Fibroblast of upper back skin (primary cell): ENCODE results near the gene NNMT.

Experiments used
- DNase-seq: peaks from one replicate; pipeline ENCODE4 v3.0.0-alpha.2; 2013

The NNMT gene

DNA sequence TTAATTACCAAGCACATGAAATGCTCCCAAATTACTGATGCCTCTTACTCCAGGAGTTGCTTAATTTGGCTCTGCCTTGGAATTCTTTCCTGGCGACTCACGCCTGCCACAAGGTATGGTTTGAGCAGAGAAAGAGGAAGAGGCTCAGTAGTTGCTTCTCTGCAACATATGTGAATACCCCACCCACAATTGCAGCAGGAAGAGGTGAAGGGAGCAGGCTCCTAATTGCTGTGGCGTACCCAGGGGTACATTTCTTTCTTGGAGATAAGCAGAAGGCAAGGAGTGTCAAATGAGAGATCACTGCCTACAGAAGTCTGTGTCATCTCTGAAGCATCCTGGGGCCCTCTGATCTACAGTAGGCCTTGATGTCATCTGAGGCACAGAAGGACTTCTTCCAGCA is 10.6 kb upstream of the NNMT start:
- peak; percentile 80 for DNase-seq

DNA sequence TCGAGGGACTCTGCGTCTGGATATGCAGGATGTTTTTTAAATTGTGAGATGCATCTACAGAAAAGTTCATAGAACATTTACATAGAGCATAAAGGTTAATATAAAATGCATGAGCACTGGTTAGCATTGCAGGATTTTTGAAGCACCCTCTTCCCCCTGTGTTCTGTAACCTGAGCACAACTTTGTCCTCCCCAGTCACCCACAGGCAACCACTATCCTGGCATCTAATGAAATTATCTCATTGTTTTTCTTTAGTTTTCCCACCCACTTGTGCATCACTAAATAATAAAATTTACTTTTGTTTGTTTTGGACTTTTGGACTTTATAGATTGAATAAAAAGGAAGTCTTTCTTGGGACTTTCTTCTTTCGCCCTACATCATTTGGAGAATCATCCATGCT is 10.0 kb upstream of the NNMT start:
- no peak for DNase-seq

DNA sequence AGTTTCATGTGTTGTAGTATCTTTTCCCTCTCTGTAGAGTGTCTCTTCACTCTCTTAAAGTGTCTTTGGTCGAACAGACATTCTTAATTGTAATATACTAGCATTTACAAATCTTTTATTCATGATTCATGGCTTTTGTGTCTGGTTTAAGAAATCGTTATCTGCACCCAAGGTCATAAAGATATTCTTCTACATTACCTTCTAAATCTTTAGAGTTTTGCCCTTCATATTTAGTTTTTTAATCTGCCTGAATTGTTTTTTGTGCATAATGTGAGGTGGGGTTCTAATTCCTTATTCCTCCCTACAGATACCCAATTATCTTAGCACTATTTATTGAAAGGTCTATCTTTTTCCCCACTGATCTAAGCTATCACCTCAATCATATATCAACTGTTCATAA is 9.0 kb upstream of the NNMT start:
- no peak for DNase-seq

DNA sequence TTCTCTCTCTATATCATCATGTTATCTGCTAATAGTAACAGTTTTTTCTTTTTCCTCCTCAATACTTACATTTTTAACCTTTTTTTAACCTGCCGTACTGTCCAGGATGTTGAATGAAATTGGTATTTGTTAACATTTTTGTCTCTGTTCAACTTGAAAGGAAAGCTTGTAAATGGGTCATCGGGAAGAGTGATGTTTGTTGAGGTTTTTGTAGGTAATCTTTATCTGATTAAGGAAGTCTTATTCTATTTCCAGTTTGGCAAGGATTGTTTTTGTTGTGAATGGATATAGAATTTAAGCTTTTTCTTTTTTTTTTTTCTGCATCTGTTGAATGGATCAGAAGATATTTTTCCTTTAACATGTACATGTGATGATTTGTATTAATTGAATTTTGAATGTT is 8.1 kb upstream of the NNMT start:
- no peak for DNase-seq

DNA sequence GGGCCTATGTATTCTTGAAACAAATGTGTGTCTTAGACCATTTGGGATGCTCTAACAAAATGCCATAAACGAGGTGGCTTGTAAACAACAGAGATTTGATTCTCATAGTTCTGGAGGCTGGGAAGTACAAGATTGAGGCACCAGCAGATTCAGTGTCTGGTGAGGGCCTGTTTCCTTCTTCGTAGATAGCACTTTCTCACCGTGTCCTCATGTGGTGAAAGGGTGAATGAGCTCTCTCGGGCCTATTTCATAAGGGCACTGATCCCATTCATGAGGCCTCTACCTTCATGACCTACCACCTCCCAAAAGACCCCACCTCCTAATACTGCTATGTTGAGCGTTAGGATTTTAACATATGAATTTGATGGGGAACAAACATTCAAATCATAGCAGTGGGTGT is 6.4 kb upstream of the NNMT start:
- no peak for DNase-seq

DNA sequence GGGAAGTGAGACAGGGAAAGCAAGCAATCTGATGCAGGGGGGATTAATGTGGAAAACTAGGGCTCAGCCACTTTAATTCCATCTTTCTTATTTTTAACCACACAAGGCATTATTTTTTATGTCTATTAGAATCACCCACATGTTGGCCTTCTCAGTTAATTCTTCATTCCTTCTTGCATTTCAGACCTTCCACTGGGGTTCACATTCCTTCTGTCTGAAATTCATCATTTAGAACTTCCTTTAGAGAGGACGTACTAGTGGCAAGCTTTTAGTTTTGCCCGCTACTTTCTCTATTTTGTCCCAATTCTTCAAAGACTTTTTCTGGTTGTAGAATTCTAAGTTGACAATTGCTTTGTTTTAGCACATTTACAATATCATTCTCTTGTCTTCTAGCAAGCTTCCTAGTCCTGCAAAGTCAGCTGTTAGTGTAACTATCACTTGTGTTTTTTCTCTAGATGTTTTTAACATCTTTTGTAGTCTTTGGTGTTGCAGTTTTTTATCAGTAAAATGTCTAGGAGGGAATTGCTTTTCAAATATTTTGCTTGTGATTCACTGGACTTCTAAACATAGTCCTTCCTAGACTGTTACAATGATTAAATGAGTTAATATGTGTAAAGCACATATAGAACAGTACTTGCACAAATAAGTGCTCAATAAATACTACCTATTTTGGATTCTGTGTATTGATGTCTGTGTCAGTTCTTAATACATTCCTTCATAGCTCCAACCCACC is 5.5 kb upstream of the NNMT start:
- DNase-seq, result peak; percentile 85

DNA sequence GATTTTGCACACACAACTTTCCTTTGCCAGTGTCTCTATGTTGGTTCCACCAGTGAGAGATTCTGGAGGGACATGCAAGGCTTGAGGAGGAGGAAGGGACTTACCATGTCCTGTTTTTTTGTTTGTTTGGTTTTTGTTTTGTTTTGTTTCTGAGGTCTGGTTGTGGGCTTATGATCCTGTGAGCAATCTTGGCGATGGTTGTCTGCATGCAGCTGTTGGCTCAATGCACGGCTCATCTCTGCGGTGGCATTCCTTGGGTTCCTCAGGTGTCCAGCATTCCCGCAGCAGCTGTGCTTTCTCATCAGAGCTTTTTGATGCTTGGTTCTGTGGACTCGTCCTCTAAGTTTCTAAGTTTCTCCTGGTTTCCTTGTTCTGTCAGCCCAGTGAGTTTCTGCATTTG is 4.8 kb upstream of the NNMT start:
- DNase-seq, result peak; percentile 90

DNA sequence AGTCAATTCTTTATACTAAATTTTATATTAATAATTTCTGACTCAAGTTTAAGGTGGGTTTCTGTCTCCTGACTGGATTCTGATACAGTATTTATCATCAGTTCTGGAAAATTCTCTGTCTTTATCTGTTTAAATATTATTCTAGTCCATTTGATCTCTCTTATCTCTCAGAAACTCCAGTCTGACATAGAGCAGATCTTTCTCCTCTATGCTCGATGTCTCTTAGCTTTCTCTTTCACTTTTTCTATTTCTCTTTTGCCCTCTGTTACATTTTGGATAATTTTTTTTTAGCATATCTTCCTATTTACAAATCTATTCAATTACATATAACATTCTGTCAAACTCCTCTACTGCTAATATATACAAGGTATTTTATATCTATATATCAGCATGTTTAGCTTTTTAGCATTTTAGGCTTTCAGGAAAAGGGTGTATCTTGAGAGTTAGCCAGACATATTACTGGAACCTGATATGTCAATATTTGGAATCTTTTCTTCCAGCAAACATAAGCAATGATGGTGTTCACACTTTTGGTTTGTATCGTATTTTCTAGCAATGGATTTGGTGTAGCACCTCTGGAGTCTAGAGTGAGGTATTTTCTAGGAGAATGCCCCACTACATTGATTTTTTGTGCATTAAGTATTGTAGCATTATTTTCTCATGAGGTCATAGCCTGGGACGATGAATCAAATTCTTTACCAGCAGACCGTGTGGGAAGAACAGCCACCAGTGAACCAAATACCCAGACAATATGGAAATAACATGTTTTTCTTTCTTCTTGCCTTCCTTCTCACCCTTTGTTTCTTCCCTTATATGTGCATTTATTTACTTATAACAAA is 4.1 kb upstream of the NNMT start:
- DNase-seq, result peak; percentile 92

DNA sequence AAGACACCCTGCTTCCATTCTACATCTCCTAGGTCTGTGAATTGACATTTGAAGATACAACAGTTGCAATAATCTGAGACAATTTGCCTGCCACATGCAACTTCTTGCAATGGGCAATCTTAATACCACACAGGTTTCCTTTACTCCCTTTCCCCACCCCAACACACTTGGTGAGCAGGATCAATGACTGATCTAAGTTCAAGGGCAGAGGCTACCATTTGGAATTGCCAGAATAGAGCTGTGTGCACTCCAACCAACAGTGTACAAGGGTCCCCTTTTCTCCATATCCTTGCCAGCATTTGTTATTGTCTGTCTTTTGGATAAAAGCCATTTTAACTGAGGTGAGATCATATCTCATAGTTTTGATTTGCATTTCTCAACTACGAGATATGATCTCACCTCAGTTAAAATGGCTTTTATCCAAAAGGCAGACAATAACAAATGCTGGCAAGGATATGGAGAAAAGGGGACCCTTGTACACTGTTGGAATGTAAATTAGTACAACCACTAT is 2.9 kb upstream of the NNMT start:
- peak; percentile 55 for DNase-seq

DNA sequence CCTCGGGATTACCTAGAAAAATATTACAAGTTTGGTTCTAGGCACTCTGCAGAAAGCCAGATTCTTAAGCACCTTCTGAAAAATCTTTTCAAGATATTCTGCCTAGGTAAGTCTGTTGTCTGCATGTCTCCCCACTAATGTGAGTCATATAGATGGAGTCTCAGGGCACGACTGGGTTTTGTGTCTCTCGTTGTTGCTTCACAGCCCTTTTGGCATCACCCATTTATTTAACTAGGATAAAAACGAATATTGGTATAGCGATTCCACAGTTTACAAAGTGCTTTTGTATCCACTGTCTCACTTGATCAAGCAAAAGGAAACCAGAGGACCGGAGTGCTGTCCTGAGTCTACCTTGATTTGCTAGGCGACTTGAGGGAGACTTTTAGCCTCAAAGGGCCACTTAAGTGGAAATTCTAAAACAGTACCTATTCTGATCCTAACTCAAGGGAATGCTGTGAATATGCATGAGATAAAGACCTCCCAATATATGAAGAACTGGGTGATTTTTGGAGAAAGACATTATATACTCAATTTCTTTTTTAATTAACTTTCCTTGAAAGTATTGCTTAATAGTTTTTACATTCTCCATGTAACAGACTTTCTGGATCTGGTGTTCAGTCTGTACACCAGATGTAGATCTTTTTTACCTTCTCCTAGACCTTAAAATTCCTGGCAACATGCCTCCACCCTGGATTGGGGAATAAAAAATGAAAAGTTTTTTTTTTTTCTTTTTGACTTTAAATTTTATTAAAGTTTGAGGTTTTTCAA is 590 bp downstream of the NNMT start:
- no peak for DNase-seq

DNA sequence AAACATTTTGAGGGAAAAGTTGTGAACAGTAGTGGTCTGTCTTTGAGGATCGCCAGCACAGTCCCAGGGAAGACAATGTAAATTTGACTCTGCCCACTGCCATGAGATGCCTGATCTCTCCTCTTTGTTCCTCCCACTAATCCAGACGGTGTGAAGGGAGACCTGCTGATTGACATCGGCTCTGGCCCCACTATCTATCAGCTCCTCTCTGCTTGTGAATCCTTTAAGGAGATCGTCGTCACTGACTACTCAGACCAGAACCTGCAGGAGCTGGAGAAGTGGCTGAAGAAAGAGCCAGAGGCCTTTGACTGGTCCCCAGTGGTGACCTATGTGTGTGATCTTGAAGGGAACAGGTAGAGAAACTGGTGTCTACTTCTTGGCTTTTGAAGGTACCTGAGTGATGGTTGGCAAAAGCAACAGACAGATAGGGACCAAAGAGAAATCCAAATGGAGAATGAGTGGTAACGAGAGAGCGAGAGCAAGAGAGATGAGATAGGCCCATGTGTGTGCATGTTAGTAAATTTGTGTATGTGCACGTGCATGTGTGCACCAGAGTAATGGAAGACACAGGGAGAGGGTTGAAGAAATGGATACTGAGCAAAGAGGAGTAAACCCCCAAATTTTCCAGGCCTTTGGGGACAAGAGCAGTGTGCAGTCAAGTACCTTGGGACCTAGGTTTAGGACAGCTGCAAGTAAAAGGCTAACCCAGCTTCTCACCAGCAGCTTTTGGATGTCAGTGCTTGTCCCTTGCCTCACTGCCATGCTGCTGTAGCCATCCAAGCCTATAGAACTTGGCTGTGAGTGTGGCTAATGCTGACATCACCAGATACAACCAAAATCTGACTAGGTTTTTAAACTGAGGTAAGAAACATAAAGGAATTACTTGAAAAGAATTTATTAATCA is 1.9 kb downstream of the NNMT start:
- peak; percentile 50 for DNase-seq

DNA sequence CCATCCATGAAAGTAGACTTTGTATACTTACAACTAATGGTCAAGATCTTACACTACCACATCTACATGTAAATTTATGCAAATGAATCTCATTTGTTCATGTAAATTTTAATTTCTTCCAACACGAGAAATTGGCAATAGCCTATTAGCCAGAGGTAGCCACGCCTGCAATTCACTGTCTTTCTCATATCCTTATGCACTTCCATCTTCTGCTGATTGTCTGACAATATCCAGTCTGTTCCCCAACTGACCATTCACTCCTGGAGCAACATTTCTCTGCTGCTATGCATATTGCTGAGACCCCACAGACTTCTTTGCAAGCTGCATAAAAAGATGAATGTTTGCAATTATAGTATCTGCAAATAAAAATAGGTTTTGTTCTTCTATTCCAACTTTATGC is 2.5 kb downstream of the NNMT start:
- peak; percentile 37 for DNase-seq

DNA sequence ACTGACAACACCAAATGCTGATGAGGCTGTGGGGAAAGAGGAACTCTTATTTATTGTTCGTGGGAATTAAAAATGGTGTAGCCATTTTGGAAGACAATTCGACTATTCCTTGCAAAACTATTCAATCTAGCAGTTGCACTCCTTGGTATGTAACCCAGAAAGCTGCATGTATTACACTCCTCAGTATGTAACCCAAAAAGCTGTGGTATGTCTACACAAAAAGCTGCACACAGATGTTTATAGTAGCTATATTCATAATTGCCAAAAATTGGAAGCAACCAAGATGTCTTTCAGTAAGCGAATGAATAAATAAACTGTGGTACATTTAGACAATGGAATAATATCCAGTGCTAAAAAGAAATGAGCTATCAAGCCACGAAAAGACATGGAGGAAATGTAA is 4.9 kb downstream of the NNMT start:
- no peak for DNase-seq

DNA sequence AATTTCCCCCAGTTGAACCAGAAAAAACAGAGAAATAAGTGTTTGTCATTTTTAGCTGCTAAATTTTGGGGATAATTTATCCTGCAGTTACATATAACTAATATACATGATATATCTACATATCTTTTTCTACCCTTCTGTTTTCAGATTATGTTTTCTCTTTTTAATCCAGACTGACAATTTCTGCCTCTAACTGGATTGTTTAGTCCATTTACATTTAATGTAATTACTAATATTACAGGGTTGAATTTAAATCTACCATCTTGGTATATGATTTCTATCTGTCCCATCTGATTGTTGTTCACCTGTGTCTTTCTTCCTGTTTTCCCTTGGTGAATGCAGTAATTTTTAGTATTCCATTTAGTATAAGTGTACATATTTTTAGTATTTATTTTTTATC is 5.7 kb downstream of the NNMT start:
- no peak for DNase-seq

DNA sequence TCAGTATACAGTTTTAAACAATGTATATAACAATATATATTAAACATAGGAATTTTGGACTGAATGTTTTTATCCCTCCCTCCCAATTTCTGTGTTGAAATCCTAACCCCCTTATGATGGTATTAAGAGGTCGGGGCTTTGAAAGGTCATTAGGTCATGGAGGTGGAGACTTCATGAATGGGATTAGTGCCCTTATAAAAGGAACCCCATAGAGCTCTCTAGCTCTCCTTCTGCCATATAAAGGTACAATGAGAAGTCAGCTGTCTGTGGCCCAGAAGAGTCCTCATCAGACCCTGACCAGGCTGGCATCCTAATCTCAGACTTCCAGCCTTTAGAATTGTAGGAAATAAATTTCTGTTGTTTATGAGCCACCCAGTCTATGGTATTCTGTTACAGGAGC is 6.5 kb downstream of the NNMT start:
- no peak for DNase-seq

DNA sequence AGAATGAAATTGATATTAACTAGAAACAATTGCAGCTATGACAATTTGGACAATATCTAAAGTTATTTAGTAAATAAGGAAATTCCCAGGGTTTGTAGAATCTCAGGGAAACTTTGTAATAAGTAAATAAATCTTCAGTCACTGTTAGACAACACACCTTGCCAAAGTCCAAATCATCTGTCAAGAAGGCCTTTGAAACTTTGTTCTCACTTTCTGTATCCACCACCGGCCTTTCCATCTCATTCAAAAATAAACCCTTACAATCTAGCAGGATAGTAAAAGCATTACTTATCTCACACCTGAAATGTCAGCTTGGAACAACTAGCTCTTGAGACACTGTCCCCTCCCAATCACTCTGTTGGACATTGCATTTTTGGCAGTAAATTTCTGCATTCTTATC is 7.9 kb downstream of the NNMT start:
- DNase-seq, result no peak

DNA sequence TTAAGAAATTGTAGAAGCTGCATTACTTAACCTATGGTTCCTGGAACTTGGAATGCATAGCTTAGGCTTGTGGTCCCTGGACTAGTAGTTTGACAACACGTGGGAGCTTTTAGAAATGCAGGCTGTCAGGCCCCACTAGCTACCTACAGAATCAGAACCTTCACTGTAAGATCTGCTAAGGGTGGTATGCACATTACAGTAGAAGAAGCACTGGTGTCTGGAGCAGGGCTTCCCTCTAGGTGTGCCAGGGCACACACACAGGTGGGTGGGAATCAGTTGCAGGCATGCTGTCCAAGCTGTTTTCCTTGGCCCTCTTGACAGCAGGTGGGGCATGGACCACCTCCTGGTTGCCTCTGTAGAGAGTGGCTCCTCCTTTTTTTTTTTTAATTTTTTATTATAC is 8.8 kb downstream of the NNMT start:
- no peak for DNase-seq

DNA sequence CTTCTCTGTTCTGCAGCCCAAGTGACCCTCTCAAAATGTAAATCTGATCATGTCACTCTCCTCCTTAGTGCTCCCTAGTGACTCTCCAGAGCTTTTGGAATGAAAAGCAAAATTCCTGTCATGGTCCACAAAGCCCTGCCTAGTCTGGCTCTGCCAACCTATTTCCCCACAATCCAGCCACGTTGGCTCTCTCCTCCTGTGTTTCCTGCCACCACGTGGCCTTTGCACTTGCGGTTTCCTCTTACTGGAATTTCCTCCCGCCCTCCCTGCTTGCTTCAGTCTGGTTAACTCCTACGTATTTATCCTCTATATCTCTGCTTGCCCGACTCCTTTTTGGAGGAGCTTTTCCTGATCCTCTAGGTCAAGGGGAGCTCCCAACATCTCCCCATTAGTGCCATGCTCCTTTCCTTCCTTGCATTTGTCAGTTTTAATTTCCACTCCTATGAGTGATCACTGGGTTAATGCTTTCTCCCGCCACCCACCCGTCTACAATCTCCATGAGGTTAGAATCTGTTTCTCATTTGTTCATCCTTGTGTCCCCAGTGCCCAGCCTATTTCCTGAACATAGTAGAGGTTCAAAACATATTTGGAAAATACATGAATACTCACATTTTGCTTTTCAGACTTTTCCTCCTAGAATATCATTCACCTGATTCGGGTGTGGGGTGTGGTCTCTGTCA is 11.5 kb downstream of the NNMT start:
- DNase-seq, result peak; percentile 92

DNA sequence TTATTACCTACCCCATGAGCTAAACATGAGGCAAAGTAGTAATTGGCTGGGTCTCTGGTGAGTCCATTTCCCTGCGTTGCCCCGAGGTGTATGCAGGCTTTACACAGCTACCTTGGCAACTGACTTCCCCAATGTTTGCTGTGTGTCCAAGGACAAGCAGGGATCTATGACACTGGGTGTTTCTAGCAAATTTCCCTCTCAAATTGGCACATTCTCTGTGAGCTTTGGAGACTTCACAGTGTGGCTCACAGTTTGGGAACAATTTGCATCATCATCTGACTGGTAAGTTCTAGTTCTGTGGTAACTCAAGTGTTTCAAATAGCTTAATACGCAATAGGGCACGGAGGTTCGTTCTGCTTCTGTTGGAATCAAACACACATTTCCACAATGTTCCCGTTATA is 12.5 kb downstream of the NNMT start:
- DNase-seq, result peak; percentile 41

DNA sequence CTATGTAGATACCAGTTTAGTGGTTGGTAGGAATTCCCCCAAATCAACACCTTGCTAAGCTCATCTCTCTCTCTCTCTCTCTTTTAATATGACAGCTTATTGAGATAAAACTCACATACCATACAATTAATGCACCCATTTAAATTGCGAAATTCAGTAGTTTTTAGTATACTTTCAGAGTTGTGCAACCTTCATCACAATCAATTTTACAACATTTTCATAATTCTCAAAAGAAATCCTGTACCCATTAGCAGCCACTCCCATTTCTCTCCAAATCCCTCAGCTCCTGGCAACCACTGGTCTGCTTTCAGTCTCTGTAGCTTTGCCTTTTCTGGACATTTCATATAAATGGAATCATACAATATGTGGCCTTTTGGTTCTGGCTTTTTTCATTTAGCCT is 13.3 kb downstream of the NNMT start:
- DNase-seq, result no peak

DNA sequence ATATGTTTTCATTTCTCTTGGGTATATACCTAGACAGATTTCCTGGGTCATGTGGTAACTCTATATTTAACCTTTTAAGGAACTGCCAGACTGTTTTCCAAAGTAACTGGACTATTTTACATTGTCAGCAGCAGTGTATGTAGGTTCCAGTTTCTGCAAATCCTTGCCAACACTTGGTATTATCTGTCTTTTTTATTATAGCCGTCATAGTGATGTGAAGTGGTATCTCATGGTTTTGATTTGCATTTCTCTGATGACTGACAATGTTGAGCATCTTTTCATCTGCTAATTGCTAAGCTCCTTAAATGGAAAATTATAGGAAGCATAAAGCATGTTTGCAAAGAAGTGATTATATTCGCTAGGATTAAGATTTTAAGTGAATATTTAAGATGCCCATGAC is 13.9 kb downstream of the NNMT start:
- no peak for DNase-seq

DNA sequence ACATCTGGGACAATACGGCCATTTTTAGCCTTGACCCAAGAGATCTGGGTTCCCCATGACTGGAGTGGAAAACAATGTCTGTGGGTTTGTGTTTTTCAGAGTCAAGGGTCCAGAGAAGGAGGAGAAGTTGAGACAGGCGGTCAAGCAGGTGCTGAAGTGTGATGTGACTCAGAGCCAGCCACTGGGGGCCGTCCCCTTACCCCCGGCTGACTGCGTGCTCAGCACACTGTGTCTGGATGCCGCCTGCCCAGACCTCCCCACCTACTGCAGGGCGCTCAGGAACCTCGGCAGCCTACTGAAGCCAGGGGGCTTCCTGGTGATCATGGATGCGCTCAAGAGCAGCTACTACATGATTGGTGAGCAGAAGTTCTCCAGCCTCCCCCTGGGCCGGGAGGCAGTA is 15.7 kb downstream of the NNMT start:
- DNase-seq, result no peak
